ENCODE results near the gene ABCC11.

DNA sequence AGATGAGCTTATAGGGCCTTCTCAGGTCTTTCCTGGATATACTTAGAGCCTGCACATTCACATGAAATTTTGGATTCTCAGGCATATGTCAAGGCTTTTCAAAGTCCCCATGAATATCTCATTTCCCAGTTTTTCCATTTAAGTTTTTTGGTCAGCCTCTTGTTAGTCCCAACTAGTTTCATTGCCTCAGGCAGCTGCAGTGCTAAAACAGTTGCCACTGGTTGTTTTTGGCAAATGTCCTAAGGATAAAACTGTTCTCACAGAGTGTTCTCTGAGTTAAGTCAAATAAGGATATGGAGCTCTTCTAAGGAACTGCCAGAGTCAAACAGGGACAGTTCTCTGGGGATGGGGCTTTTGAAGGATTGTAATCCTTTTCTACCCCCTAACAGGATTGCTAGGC lies 39.9 kb upstream of the ABCC11 start:
- TF ChIP-seq CTCF (IDR thresholded peaks at IDR 0.05) (no peak), EZH2 (IDR thresholded peaks at IDR 0.05; ENCODE audit: borderline replicate concordance, insufficient read depth, low read depth, low read length, poor library complexity, severe bottlenecking) (no peak)
